Measurements from ENCODE around the gene NR1H2.
"Not testable (repeated sequence)": the region's sequence is repeated elsewhere in the genome, so short reads cannot be mapped to it uniquely, and the experiment has no call there.

Gene NR1H2

GRCh38 chr19:50344661-50345318 lies 31.5 kb upstream of the NR1H2 start:
- FAIRE-seq (peak; percentile 97), DNase-seq (ENCODE audit: insufficient read length, low spot score) (no peak)

DNA sequence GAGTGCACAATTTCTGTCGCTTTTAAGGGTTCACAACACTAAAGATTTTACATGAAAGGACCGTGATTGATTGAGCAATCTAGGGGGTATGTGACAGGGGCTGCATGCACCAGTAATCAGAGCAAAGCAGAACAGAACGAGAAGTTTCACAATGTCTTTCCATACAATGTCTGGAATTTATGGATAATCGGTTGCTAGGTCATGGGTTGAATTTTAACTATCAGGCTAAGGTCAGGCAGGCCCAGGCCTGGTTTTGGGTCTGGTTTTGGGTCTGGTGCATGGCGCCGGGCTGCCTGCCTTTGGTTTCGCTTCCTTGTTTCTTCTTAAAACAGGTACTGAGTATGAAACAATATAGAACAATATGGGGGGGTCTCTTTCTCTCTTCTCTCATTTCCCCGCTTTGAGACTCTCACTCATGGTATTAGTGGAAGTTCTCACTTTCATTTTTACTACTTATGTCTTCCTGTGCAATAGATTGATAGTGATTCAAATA lies 29.1 kb upstream of the NR1H2 start:
- DNase-seq (ENCODE audit: insufficient read length, low spot score), result not testable (repeated sequence)
- peak; percentile 91 for FAIRE-seq

- no peak for DNase-seq (ENCODE audit: insufficient read length, low spot score)
- no peak for FAIRE-seq
These were observed 26.8 kb upstream of the NR1H2 start for GRCh38 chr19:50349277-50350057.

DNA sequence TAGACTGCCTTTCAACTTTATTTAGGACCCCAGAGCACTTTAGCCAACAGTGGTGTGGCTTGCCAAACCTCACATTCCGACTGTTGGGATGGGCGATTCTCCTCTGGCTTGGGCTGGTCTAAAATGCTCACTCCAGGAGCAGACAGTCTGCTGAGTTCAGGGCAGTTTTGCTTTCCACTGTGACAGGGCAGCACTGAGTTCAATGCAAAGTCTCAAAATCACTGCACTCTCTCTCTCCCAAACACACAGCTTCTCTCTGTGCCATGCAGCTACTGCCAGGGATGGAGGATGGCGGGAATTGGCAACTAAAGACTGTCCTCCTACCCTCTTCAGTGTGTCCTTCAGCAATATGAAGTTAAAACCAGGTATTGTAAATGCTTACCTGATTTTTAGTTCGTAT lies 24.0 kb upstream of the NR1H2 start:
- DNase-seq (ENCODE audit: insufficient read length, low spot score) (no peak), FAIRE-seq (no peak)

GRCh38 chr19:50353487-50353880 lies 22.8 kb upstream of the NR1H2 start:
- not testable (repeated sequence) for FAIRE-seq; DNase-seq (ENCODE audit: insufficient read length, low spot score)

- FAIRE-seq, result no peak
- no peak for DNase-seq (ENCODE audit: insufficient read length, low spot score)
These were observed 19.5 kb upstream of the NR1H2 start for GRCh38 chr19:50356691-50357177.

DNA sequence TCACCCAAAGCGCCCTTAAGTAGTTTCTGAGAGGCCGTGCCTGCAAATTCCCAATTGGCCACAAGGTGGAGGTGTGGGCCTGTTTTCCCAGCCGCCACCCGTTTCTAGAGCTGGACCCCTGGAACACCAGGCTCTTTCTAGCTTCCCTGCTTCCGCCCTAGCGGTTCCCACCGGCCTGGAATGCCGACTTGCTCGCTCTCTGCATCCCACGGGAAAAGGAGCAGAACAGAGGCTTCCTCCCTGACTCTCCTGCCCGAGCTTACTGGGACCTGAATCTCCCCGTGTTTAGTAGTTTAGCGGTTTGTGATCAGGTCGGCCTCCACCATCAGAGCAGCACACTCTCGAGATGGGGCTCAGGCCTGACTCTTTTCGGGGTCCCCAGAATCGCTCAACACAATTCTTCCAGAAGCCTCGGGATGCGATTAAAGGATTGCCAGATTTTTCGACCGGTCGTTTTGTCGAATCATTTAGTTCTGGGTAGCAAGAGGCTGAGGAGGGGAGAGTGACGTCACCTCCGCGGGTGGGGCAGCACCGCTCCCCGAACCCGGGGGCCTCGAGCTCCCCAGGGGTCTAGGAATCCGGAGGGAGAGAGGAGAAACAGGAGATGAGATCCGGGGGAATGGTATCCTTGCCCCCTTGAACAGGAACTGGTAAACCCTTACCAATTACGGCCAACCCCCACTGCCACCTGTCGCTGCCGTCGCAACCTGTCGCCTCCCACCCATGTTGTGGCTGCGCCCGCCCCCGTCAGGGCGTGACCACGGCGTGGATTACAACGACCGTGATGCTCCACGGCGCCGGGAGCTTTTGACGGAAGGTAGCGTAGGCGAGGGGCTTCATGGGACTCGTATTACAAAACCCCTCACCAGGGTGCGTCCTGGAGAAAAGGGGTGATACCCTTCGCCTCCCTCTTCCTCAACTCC lies 18.8 kb upstream of the NR1H2 start:
- FAIRE-seq (peak; percentile 94), DNase-seq (ENCODE audit: insufficient read length, low spot score) (no peak)

DNA sequence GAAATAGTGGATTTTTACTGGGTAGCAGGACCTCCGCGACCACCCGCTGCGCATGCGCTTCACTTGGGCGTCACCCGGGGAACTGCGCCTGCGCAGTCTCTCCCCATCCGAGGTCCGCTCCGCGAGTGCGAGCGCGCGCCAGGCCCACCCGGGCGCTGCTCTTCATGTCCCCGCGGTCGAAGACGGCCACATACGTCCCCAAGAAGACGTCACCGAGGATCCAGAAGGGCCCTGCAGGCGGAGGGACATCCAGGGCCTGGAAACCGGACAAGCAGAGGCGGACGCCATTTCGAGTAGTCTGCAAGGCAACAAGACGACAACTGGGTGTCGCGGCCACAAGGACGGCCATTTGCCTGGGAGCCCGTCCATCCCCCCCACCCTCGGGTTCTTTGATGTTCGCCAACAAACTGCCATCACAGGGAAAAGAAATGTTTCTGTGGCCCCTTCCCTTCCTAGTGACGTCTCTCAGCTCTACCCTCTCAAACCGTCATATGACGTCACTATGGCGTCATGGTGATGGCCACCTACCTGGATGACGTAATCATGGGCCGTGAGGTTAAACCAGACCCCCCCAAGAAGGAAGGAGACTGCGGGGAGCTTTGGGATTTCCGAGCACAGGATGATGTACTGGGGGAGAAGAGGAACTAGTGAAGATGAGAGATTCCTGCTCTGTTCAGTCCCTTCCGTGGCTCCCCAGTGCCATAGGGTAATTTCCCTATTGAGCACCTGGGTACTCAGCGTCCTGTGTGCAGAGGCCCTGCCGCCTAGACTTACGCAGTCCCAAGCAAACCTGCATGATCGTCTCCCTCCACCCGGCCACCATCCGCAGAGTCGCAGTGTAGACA lies 17.6 kb upstream of the NR1H2 start:
- peak; percentile 18 for FAIRE-seq
- no peak for DNase-seq (ENCODE audit: insufficient read length, low spot score)

GRCh38 chr19:50359328-50359818 lies 16.9 kb upstream of the NR1H2 start:
- no peak for FAIRE-seq
- no peak for DNase-seq (ENCODE audit: insufficient read length, low spot score)

GRCh38 chr19:50361290-50362029 lies 14.8 kb upstream of the NR1H2 start:
- FAIRE-seq, result no peak
- DNase-seq (ENCODE audit: insufficient read length, low spot score), result no peak

GRCh38 chr19:50362030-50362412 lies 14.2 kb upstream of the NR1H2 start:
- DNase-seq (ENCODE audit: insufficient read length, low spot score) (no peak), FAIRE-seq (no peak)

- FAIRE-seq (no peak), DNase-seq (ENCODE audit: insufficient read length, low spot score) (no peak)
These were observed 13.4 kb upstream of the NR1H2 start for GRCh38 chr19:50362656-50363424.

- no peak for DNase-seq (ENCODE audit: insufficient read length, low spot score)
- peak; percentile 94 for FAIRE-seq
These were observed 10.6 kb upstream of the NR1H2 start, which contains the start of gene NAPSA for GRCh38 chr19:50365434-50366306. TSS of gene NAPSA (minus strand) at chr19:50365639. CDS start at chr19:50365621, 18 bp downstream.

- peak; percentile 95 for FAIRE-seq
These were observed 7.3 kb upstream of the NR1H2 start for GRCh38 chr19:50368649-50369570.

GRCh38 chr19:50371914-50372475 lies 4.3 kb upstream of the NR1H2 start:
- no peak for FAIRE-seq
- no peak for DNase-seq (ENCODE audit: insufficient read length, low spot score)

More at GRCh38 chr19:50368649-50369570, 7.3 kb upstream of the NR1H2 start:
- no peak for DNase-seq (ENCODE audit: insufficient read length, low spot score)

DNA sequence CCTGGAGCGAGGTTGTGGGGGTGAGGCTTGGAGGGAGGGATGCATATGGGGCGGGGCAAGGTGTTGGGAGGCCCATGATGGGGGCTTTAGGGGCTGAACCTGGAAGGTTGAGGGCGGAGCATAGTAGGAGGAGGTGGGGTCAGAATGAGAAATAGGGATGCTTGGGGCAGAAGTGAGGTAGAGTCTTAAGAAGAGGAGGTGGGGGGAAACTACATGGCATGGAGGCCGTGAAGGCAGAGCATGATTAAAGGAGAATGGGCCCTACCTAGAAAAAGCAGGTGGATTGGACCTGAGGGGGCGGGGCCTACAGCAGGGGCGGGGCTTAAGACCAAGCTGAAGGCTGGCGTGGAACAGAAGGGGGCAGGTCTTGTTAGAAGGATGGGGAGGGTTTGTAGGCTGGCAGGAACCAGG lies 799 bp downstream of the NR1H2 start:
- FAIRE-seq (no peak), DNase-seq (ENCODE audit: insufficient read length, low spot score) (no peak)
